OCI-LY7 (cell line): ENCODE measurements around the gene DOK1.

ENCODE experiments used
- EZH2phosphoT487 ChIP-seq: fragments of 200-600 bp; sonication (generic); IDR thresholded peaks from 2 replicates; pipeline ENCODE4 v1.6.1; 2018; ENCODE audit warnings: low read depth, borderline replicate concordance, mild to moderate bottlenecking, mixed run types, antibody characterized with exemption, low read length, moderate library complexity, mixed read lengths
- TF ChIP-seq, protein P1 (sequence below): fragments of 200-600 bp; sonication (generic); conservative IDR thresholded peaks from 2 replicates; pipeline ENCODE4 v1.5.1; 2014; ENCODE audit warnings: mild to moderate bottlenecking, antibody characterized with exemption, low read length, moderate library complexity, mixed read lengths

DNA sequence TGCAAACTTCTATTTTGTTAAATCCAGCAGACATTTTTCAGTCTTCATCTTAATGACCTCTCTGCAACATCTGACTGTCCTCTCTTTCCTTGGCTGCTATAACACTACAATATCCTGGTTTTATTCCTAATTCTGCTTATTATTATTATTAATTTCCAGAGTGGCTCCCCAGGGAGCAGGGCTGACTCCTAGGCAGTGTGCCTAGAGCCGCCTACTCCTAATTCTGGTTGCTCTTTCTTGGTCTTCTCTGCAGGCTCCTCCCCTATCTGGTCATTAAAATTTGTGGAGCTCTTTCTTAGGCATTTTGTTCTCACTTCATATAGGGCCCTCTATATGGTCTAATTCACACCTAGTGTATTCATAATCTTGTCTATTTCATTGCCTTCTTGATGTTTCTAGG is 11.5 kb upstream of the DOK1 start:
- TF ChIP-seq, protein P1, sequence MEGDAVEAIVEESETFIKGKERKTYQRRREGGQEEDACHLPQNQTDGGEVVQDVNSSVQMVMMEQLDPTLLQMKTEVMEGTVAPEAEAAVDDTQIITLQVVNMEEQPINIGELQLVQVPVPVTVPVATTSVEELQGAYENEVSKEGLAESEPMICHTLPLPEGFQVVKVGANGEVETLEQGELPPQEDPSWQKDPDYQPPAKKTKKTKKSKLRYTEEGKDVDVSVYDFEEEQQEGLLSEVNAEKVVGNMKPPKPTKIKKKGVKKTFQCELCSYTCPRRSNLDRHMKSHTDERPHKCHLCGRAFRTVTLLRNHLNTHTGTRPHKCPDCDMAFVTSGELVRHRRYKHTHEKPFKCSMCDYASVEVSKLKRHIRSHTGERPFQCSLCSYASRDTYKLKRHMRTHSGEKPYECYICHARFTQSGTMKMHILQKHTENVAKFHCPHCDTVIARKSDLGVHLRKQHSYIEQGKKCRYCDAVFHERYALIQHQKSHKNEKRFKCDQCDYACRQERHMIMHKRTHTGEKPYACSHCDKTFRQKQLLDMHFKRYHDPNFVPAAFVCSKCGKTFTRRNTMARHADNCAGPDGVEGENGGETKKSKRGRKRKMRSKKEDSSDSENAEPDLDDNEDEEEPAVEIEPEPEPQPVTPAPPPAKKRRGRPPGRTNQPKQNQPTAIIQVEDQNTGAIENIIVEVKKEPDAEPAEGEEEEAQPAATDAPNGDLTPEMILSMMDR: no peak
- TF ChIP-seq EZH2phosphoT487: no peak
